GM08714 (cell line): Measurements from ENCODE around the gene BMP2K.
"Not testable (repeated sequence)": the region's sequence is repeated elsewhere in the genome, so short reads cannot be mapped to it uniquely, and the experiment has no call there.

Experiments used
- H3K4me3 ChIP-seq: fragments of 200-500 bp; sonication (Bioruptor generic); 2 replicates; pipeline ENCODE4 v1.5.1; 2014; ENCODE audit warnings: mild to moderate bottlenecking, low read length, inconsistent platforms
- ZNF274 ChIP-seq: IDR thresholded peaks from 2 replicates; pipeline ENCODE4 v1.6.1; 2012; ENCODE audit warnings: mild to moderate bottlenecking, low read depth, low read length

BMP2K gene

DNA sequence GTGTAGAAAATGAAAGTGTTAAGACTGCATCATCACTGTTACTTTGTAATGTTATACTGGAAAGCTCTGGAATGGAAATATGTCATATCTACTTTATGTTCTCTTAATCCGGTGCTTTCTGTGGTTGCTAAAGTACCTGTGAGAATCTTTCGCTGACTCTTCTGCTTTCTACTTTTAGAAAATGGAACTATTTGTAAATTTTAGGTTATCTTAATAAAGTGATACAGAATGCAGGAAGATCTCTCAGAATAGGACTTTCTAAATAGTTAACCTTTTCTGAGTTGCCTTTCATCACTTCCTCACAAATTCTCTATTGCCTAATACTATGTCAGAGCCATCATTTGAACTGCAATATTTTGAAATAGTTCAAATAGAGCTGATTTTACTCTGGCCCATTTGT is 69.3 kb downstream of the BMP2K start:
- no peak overlapping the region for H3K4me3 ChIP-seq
- no peak for TF ChIP-seq ZNF274

GRCh38 chr4:78846258-78846657 is 70.1 kb downstream of the BMP2K start:
- H3K4me3 ChIP-seq: no peak overlapping the region
- no peak for TF ChIP-seq ZNF274

DNA sequence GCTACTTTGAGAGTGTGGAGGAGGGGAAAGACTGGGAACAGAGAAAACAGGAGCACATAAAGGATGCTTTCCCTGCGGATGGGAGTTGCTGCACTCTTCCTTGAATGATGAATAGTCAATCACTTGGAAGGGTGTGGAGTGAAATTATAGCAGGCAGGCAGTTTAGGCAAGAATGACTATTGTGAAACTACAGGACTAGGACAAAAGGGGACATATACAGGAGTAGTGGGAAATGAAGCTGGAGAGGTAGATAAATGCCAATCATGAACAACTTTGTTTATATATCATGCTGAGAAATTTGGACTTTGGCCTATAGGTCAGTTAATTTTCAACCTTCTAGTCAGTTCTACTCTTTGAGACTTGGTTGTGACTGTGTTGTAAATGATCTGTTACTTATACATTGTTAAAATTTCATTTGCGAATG is 86.2 kb downstream of the BMP2K start:
- H3K4me3 ChIP-seq: no peak overlapping the region
- no peak for TF ChIP-seq ZNF274

DNA sequence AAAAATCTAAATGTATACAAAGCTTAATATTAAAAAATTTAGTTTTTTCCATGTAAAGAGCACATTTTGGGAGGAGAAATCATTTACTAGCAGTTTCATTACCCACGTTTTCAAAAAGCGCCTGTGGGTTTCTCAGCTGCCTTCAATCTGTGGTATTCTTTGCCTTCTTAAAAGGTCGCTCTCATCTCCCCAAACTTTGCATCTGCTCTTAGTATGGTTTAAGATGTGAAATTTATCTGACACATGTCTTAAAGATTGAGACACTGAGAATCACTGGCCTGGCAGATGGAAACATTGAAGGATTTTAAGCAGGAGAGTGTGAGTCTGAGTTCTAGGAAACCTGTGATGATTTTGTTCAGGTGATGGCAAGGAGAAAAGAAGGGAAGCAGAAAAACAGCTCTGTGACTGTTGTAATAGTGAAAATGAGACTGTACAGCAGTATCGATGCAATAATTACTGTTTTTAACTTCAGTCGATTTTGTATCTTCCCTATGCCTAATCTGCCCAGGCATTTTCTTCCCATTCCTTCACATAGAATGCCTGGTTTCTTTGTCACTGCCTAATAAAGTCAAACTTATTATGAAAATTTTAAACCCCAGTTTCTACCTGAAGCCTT is 87.2 kb downstream of the BMP2K start:
- no peak for TF ChIP-seq ZNF274
- no peak overlapping the region for H3K4me3 ChIP-seq

GRCh38 chr4:78863991-78864390 is 87.8 kb downstream of the BMP2K start:
- TF ChIP-seq ZNF274: no peak
- H3K4me3 ChIP-seq: no peak overlapping the region

DNA sequence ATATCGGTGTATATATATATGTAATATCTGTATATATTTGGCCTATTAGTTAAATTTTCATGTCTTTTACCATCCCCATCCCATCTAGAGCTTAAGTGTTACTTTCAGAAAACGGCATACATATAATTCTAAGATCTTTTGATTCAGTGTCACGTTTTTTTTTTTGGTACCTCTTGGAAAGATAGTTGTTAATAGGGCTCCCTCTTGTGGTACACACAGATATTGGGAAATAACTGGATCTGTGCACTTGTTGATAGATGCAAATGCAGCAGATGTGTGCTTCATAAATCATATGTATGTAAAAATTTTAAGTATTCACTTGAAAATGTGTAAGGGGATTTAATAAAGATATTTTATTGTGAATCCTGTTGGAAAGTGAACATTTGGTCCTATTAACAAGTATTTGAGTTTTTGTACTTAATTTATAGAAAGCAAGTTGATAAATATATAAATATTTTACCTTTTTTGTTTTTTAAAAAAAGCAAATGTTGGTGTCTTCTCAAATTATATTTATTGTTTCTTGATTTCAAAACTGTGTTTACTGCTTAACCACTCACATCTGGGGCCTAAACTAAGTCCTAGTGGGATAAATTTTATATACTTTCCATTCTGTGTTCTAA is 88.4 kb downstream of the BMP2K start:
- TF ChIP-seq ZNF274: no peak
- H3K4me3 ChIP-seq: no peak overlapping the region

DNA sequence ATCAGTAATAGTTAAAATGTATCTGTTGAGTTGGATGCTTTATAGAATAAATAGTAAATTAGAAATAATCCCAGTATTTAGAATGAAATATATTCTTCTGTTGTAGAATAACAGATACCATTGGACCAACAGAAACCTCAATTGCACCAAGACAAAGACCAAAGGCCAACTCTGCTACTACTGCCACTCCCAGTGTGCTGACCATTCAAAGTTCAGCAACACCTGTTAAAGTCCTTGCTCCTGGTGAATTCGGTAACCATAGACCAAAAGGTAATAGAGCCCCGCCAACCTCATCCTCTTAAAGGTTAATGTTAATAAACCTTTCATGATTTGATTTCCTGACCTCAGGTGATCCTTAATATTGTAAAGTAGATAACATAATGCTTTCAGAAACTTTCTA is 89.3 kb downstream of the BMP2K start:
- H3K4me3 ChIP-seq: no peak overlapping the region
- TF ChIP-seq ZNF274: no peak

DNA sequence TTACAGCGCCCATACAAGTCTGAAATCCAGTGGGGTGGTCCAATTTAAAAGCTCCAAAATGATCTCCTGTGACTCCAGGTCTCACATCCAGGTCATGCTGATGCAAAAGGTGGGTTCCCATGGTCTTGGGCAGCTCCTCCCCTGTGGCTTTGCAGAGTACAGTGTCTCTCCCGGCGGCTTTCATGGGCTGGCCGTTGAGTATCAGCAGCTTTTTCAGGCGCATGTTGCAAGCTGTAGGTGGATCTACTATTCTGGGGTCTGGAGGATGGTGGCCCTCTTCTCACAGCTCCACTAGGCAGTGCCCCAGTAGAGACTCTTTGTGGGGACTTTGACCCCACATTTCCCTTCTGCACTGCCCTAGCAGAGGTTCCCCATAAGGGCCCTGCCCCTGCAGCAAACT is 92.6 kb downstream of the BMP2K start:
- not testable (repeated sequence) for H3K4me3 ChIP-seq

DNA sequence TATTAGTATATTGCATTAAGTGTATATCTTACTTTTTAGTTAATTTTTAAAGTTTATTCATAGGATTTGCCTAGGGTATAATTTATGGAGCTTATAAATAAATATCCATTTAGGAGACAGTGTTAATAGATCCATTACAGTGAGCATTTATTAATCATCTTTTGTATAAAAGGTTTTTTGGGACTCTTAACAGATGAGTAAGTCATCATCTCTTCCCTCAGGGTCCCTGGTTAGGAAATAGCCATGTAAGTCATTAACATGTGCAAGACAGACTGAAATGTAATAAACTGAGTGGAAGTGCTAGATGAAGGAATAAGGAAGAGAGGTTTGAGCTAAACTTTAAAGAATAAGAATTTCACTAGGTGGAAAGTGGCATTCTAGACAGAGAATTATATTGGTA is 93.9 kb downstream of the BMP2K start:
- H3K4me3 ChIP-seq: no peak overlapping the region
- TF ChIP-seq ZNF274: no peak

DNA sequence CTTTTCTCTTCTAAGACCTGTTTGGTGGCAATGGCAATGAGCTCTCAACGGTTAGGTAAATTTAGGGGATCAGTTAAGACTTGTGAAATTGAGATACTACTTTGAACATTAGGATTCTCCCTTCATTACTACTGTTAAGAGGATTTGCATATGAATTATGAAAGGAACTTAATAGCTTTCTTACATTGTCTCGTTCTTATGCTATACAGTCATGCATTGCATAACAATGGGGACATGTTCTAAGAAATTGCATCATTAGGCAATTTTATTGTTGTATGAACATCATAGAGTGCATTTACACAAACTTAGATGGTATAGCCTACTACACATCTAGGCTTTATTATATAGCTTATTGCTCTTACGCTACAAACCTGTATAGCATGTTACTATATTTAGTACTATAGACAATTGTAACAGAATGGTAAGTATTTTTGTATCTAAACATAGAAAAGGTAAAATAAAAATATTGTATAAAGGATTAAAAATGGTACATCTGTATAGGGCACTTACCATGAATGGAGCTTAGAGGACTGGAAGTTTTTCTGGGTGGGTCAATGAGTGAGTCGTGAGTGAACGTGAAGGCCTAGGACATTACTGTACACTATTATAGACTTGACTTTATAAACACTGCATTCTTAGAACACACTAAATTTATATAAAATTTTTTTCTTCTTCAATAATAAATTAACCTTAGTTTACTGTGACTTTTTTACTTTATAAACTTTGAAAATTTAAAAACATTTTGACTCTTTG is 100.6 kb downstream of the BMP2K start:
- H3K4me3 ChIP-seq: no peak overlapping the region
- TF ChIP-seq ZNF274: no peak

DNA sequence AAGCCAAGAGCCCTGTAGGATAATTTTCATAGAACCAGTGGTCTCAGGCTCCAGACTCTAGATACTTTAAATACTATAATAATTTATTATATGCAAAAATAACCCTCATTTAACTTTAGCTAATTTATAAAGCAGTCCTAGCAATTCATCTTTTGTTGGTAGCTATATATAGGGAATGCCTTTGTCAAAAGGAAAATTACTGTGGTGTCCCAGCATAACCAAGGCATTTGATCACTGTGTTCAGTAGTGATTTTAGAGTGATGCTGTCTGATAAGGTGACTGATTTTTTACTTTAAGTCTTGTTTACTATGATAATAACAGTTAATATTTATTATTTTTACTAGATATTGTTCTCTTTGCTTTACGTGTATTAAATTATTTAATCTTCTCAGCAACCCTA is 101.9 kb downstream of the BMP2K start:
- TF ChIP-seq ZNF274: no peak
- H3K4me3 ChIP-seq: no peak overlapping the region

DNA sequence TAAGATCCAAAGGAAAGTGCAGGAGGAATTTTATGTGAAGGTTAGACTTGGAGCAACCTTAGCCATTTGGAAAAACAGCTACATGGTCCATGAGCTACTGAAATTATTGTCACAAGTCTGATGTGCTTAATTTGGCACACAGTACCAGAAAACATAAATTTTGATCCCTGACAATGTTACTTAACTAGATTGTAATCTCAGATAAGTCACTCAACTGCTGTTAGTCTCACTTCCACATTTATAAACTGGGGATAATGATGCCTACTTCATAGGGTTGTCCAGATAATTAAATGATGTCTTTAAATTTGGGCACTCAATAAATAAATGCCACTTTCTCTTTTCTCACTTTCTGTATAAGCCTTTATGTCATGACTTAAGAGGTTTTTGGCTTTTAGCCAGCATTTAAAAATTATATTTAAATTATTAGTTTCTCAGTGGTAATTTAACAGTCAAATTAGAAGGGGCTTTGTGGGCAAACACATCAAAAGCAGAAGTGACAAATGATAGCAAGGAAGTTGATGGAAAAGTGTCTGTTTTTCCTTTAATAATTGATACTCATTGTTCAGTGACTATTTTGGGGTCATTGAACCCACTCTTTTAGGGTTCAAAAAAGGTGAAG is 104.8 kb downstream of the BMP2K start:
- TF ChIP-seq ZNF274: no peak
- H3K4me3 ChIP-seq: no peak overlapping the region

GRCh38 chr4:78885598-78885997 is 109.4 kb downstream of the BMP2K start:
- TF ChIP-seq ZNF274: no peak
- no peak overlapping the region for H3K4me3 ChIP-seq

DNA sequence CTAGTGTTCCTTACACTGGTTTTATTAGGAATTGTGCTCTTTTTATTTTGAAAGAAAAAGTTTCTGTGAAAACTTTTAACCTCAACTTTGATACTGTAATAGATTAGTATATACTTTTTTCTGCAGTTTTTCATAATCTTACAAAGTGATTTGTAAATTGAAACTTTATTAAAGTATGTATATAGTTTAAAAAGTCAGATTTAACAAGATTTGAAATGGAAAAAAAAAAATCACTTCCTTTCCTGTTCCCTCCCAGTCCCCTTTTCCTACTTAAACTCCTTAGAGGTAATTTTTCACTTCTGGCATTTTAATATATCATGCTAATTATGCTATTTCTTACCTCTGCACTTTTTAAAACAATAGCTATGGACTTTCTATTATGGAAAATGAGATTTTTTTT is 113.8 kb downstream of the BMP2K start:
- no peak overlapping the region for H3K4me3 ChIP-seq
- TF ChIP-seq ZNF274: no peak

GRCh38 chr4:78899302-78899701 is 123.2 kb downstream of the BMP2K start:
- TF ChIP-seq ZNF274: no peak
- H3K4me3 ChIP-seq: no peak overlapping the region

DNA sequence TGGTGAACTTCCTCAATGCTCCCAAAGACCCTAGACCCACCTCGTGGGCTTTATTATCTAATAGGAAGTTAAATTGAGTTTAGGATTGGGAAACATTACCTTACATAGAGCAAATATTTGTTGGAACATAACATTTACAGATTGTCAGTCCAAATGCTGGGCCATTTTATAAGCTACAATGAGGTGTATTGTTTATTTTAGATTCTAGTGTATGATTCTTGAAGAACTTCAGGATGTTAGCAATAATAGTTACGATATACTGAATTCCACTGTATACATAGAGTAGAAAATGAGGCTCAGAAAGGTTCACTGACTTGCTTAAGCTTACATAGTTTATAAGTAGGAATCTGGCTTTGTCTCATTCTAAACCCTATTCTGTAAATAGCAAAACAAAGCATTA is 125.7 kb downstream of the BMP2K start:
- TF ChIP-seq ZNF274: no peak
- no peak overlapping the region for H3K4me3 ChIP-seq
